Upper lobe of right lung (tissue), 1 donor: ENCODE measurements around the gene GPNMB. TPM values are rescaled to one million over a fixed set of nuclear protein-coding genes. Genes with fewer than 3 reads are reported as not detected.
A peak's percentile ranks its signal among the peaks of the same experiment; 100 is the strongest.

Source experiments
- ATAC-seq: fragments of 200-7000 bp; cut with Tn5 transposase; one replicate; pipeline ENCODE4 v1.9.1; 2020; ENCODE audit warnings: mild to moderate bottlenecking, moderate library complexity
- DNase-seq: peaks from one replicate; pipeline ENCODE4 v3.0.0-alpha.2; 2020
- H3K27ac ChIP-seq: fragments of 200-600 bp; one replicate; pipeline ENCODE4 v1.8.0; 2022
- H3K27me3 ChIP-seq: fragments of 200-600 bp; one replicate; pipeline ENCODE4 v1.8.0; 2022; ENCODE audit warnings: mild to moderate bottlenecking
- H3K36me3 ChIP-seq: fragments of 200-600 bp; one replicate; pipeline ENCODE4 v1.8.0; 2022
- H3K4me1 ChIP-seq: fragments of 200-600 bp; one replicate; pipeline ENCODE4 v1.8.0; 2022
- H3K4me3 ChIP-seq: fragments of 200-600 bp; one replicate; pipeline ENCODE4 v1.8.0; 2022; ENCODE audit warnings: mild to moderate bottlenecking
- H3K9me3 ChIP-seq: fragments of 200-600 bp; one replicate; pipeline ENCODE4 v1.8.0; 2022
- CTCF ChIP-seq: fragments of 200-600 bp; IDR thresholded peaks from one replicate; pipeline ENCODE4 v1.8.0; 2022; ENCODE audit warnings: antibody characterized with exemption
- intact Hi-C: fragments of 100-400 bp; cut with DNase I; formaldehyde crosslinking; loops from one replicate; pipeline ENCODE4 v1.11.0; 2022
- total RNA-seq: library from RNA; stranded (reverse); fragmentation: NEBNext Ultra II Directional; extraction: Animal tissue kit (Norgen Biotek cat#: 25700); gene quantifications from one replicate; pipeline ENCODE4 v1.2.1, GENCODE V29; 2021
- donor health status: DM: no; HTN: yes; CAD: no; lungs with severe emphysema.

The GPNMB gene
- total RNA-seq, 1 donor from 2014 or later, result 322 TPM

GRCh38 chr7:23294549-23295400 is 48.2 kb downstream of the GPNMB start:
- no peak overlapping the region for H3K27ac ChIP-seq
- TF ChIP-seq CTCF, result no peak
- H3K4me3 ChIP-seq, result no peak overlapping the region
- H3K36me3 ChIP-seq, result no peaks in the 10 kb centered on the region
- peaks cover 7% of the 10 kb centered on the region for H3K4me1 ChIP-seq
- intact Hi-C loops, result no loop called here
- H3K9me3 ChIP-seq, result no peaks in the 10 kb centered on the region
- ATAC-seq, result no peak
- no peaks in the 10 kb centered on the region for H3K27me3 ChIP-seq
- DNase-seq, result no peak

GRCh38 chr7:23295401-23295697 is 48.8 kb downstream of the GPNMB start:
- H3K36me3 ChIP-seq, result no peaks in the 10 kb centered on the region
- no peak overlapping the region for H3K4me3 ChIP-seq
- H3K9me3 ChIP-seq, result no peaks in the 10 kb centered on the region
- intact Hi-C loops, result no loop called here
- no peak for TF ChIP-seq CTCF
- DNase-seq (no peak), ATAC-seq (no peak)
- H3K4me1 ChIP-seq, result peaks cover 12% of the 10 kb centered on the region
- no peak overlapping the region for H3K27ac ChIP-seq
- H3K27me3 ChIP-seq, result no peaks in the 10 kb centered on the region

GRCh38 chr7:23298141-23298881 is 51.7 kb downstream of the GPNMB start:
- Histone ChIP-seq H3K4me1 (peaks cover 26% of the 10 kb centered on the region), H3K9me3 (no peaks in the 10 kb centered on the region), H3K4me3 (peak overlapping the region; percentile 98), H3K36me3 (peaks cover 13% of the 10 kb centered on the region), H3K27ac (peak overlapping the region; percentile 91), H3K27me3 (no peaks in the 10 kb centered on the region)
- intact Hi-C loops, result no loop called here
- DNase-seq, result no peak
- no peak for TF ChIP-seq CTCF
- ATAC-seq, result peak; percentile 18

GRCh38 chr7:23298885-23299769 is 52.6 kb downstream of the GPNMB start, which contains the start of gene MALSU1:
TSS of gene MALSU1 (plus strand) at chr7:23299339. CDS start at chr7:23299353, 14 bp downstream.
- no peaks in the 10 kb centered on the region for H3K9me3 ChIP-seq
- intact Hi-C loops, result no loop called here
- H3K4me3 ChIP-seq, result peak within 1 kb of the TSS; percentile 98
- H3K4me1 ChIP-seq, result peaks cover 26% of the 10 kb centered on the region
- TF ChIP-seq CTCF, result no peak
- H3K27ac ChIP-seq, result peak within 1 kb of the TSS; percentile 91
- DNase-seq (peak; percentile 99), ATAC-seq (peak; percentile 100)
- H3K27me3 ChIP-seq, result no peaks in the 10 kb centered on the region
- peaks cover 13% of the 10 kb centered on the region for H3K36me3 ChIP-seq

- Histone ChIP-seq H3K4me3 (peak overlapping the region; percentile 98), H3K4me1 (peaks cover 26% of the 10 kb centered on the region), H3K9me3 (no peaks in the 10 kb centered on the region), H3K27ac (peak overlapping the region; percentile 91), H3K27me3 (no peaks in the 10 kb centered on the region), H3K36me3 (peaks cover 13% of the 10 kb centered on the region)
- intact Hi-C loops, result no loop called here
- ATAC-seq (peak; percentile 1), DNase-seq (no peak)
- TF ChIP-seq CTCF, result no peak
Observed at GRCh38 chr7:23299770-23300300, 53.3 kb downstream of the GPNMB start.
